Ovary (tissue), 9 donors: Measurements from ENCODE around the gene SHBG. TPM values are rescaled to one million over a fixed set of nuclear protein-coding genes. Genes with fewer than 3 reads are reported as not detected.
A peak's percentile ranks its signal among the peaks of the same experiment; 100 is the strongest.

ENCODE experiments used
- DNase-seq, 5 donors: peaks; one replicate each; pipeline ENCODE4 v3.0.0-alpha.2; 2019 to 2020
- H3K27ac ChIP-seq, 2 donors: fragments of 200-600 bp; one replicate each; pipeline versions ENCODE4 v1.5.1 to v1.8.0; 2019 to 2022
- H3K27me3 ChIP-seq: fragments of 200-600 bp; one replicate; pipeline ENCODE4 v1.8.0; 2022
- H3K36me3 ChIP-seq: fragments of 200-600 bp; sonication (generic); one replicate; pipeline ENCODE4 v1.5.1; 2019
- H3K4me1 ChIP-seq: one replicate; pipeline ENCODE4 v1.8.1; 2013; ENCODE audit warnings: mild to moderate bottlenecking, moderate library complexity; ENCODE audit not compliant: insufficient read depth
- H3K4me3 ChIP-seq: fragments of 200-600 bp; sonication (generic); one replicate; pipeline ENCODE4 v1.5.1; 2017
- H3K9me3 ChIP-seq, 2 donors: fragments of 200-600 bp in 1 of 2; sonication (generic) in 1 of 2; one replicate each; pipeline versions ENCODE4 v1.5.1 to v1.8.1; 2013 to 2019; ENCODE audit warnings: mild to moderate bottlenecking in 1 of 2, moderate library complexity in 1 of 2
- EP300 ChIP-seq: sonication (generic); formaldehyde crosslinking; IDR thresholded peaks from one replicate; pipeline ENCODE4 v1.6.1; 2017; ENCODE audit warnings: antibody characterized with exemption
- POLR2A ChIP-seq: fragments of 450-650 bp; IDR thresholded peaks from one replicate; pipeline ENCODE4 v1.6.1; 2017; ENCODE audit warnings: antibody characterized with exemption, mild to moderate bottlenecking, moderate library complexity
- WGBS, 3 donors: extraction: QIAGEN DNeasy Blood & Tissue Kit in 1 of 3; methylation state at CpG; one replicate each; pipeline versions ENCODE4 v1.1.5 to v1.1.7; 2013 to 2017; 5-methylcytosine and 5-hydroxymethylcytosine counted together
- intact Hi-C, 4 donors: fragments of 100-400 bp; cut with DNase I; formaldehyde crosslinking; loops; one replicate each; pipeline versions ENCODE4 v1.11.0 to v1.15.1; 2022 to 2023
- polyA plus RNA-seq, 2 donors: library from polyadenylated mRNA; stranded (reverse); fragments of 200-250 nt in 1 of 2; fragments of 350-450 nt in 1 of 2; fragmentation: Illumina TruSeq in 1 of 2; extraction: RNeasy Lipid Tissue Mini Kit (QIAGEN cat#74804) in 1 of 2; gene quantifications; one replicate each; pipeline ENCODE4 v1.2.3, GENCODE V29; 2013 to 2014
- total RNA-seq, 7 donors: library from RNA; depleted of rRNA in 2 of 7; stranded (reverse); fragments of >200 nt in 2 of 7; fragmentation: NEBNext Ultra II Directional in 3 of 7; extraction: Animal tissue kit (Norgen Biotek cat#: 25700) in 3 of 7; gene quantifications; one replicate each; pipeline versions ENCODE4 v1.1.0 to v1.2.4, GENCODE V29; 2016 to 2023
- TF ChIP-seq, protein P1 (sequence below), 3 donors: fragments of 450-650 bp in 2 of 3; fragments of 200-600 bp in 1 of 3; IDR thresholded peaks; one replicate each; pipeline versions ENCODE4 v1.5.1 to v1.8.0; 2016 to 2022; ENCODE audit warnings: antibody characterized with exemption in 3 of 3, mild to moderate bottlenecking in 1 of 3
- donor health status: DM: no; HTN: no; CAD: no; lungs with moderate emphysema.
- donor health status: DM: no; HTN: no; CAD: no.
- donor health status: Bipolar disorder and iron deficiency.
- donor health status: DM: yes; HTN: yes; CAD: no.
- donor health status: DM: no; HTN: no; CAD: no.
- donor health status: DM: yes; HTN: yes; CAD: no.

Gene SHBG
- total and polyA plus RNA-seq, 9 donors = 0.63 to 1.3 (median 0.92) TPM

DNA sequence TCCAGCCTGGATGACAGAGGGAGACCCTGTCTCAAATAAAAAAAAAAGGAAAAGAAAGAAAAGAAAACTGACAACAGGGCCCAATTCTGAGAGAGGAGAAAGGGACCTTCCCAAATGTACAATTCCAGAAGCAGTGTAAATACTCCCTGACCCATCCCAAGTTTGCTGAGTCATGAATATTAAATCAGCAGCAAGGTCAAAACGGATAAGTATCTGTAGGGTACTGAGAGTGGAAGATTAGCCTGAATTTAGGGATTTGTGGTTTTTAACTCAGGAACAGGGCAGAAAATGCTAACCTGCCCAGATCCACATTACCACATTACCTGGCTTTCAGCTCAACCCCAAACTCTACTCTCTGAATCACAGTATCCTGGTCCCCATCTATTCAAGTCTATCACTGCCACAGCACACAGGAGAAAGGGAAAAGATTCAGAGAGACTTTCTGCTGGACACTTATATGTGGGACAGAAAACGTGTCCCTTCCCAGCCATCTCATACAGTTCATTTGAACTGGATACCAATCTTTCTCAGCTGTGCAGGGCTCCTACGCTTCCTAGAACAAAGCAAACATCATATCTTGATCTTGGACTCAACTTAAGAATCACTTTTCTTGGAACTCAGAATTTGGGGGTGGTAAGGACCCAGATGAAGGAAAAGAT lies 18.2 kb upstream of the SHBG start:
- TF ChIP-seq, protein P1, sequence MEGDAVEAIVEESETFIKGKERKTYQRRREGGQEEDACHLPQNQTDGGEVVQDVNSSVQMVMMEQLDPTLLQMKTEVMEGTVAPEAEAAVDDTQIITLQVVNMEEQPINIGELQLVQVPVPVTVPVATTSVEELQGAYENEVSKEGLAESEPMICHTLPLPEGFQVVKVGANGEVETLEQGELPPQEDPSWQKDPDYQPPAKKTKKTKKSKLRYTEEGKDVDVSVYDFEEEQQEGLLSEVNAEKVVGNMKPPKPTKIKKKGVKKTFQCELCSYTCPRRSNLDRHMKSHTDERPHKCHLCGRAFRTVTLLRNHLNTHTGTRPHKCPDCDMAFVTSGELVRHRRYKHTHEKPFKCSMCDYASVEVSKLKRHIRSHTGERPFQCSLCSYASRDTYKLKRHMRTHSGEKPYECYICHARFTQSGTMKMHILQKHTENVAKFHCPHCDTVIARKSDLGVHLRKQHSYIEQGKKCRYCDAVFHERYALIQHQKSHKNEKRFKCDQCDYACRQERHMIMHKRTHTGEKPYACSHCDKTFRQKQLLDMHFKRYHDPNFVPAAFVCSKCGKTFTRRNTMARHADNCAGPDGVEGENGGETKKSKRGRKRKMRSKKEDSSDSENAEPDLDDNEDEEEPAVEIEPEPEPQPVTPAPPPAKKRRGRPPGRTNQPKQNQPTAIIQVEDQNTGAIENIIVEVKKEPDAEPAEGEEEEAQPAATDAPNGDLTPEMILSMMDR (IDR thresholded peaks at IDR 0.05) = no peak
- no peak overlapping the region for H3K4me3 ChIP-seq
- H3K36me3 ChIP-seq = no peaks in the 10 kb centered on the region
- H3K4me1 ChIP-seq = peaks cover 15% of the 10 kb centered on the region
- H3K27ac ChIP-seq = no peak overlapping the region
- intact Hi-C loops = no loop called here
- WGBS, 3 donors = 37 to 57% (median 53%) methylated on average over 3 of the region's 3 CpGs
- DNase-seq = no peak
- H3K27me3 ChIP-seq = no peaks in the 10 kb centered on the region
- no peaks in the 10 kb centered on the region for H3K9me3 ChIP-seq

DNA sequence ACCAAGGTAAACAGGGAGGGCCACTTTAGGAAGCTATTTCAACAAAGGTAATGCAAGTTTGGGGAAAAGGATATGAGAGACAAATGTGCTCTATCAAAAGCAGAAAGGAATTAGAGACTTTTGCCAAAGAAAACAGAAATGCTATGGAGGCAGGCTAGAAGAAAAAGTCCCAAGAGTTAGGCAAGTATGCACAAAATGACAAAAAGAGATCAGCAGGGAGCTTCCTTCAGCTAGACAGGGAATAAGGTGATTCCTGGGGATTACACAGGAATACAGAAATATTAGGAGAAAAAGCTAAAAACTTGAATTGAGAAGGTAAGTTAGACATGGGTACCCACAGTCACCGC lies 17.7 kb upstream of the SHBG start:
- Histone ChIP-seq H3K27ac (no peak overlapping the region), H3K4me1 (peaks cover 15% of the 10 kb centered on the region), H3K36me3 (no peaks in the 10 kb centered on the region), H3K9me3 (no peaks in the 10 kb centered on the region), H3K27me3 (no peaks in the 10 kb centered on the region), H3K4me3 (no peak overlapping the region)
- intact Hi-C loops = no loop called here
- TF ChIP-seq EP300 (no peak), POLR2A (no peak)
- no peak for DNase-seq
- WGBS, 3 donors = 93 to 96% (median 93%) methylated on average over 1 of the region's 1 CpG

DNA sequence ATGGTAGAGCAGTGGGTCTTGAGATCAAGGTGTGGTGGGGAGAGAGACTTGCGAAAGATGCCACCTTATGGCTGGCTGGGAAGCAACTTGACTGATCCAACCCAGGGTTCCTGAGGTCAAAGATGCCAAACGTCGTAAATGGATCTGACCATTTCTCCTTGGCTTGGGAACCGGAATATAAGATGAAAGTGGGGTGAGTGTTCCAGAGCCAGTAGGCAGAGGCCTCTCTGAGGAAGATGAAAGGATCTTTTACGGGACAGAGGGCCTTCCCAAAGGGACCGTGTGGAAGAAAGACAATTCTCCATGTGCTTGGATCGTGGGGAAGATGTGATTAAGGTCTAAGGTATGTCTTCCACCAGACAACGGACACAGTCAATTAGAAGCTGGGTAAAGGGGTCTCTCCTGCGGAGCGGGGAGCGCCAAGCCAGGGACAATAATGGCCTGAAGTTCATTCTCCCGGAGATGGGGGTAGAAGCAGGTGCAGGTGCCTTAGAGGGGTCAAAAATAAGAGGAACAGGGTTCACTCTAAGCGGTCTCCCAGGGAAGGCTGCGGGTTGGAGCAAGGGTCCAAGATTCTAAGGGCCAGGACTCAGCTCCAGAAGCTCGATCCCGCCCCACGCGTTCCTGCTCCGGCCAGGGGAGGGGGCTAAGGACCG lies 16.0 kb upstream of the SHBG start:
- H3K4me1 ChIP-seq = peaks cover 15% of the 10 kb centered on the region
- peak overlapping the region; percentile 64 for H3K4me3 ChIP-seq
- TF ChIP-seq, protein P1 (IDR thresholded peaks at IDR 0.05) = no peak
- no peak for TF ChIP-seq POLR2A
- no peak for TF ChIP-seq EP300
- WGBS, 3 donors = 7 to 9% (median 8%) methylated on average over 20 of the region's 20 CpGs
- H3K27me3 ChIP-seq = no peaks in the 10 kb centered on the region
- no peaks in the 10 kb centered on the region for H3K36me3 ChIP-seq
- peak overlapping the region; percentile 86 to 95 for H3K27ac ChIP-seq
- no peaks in the 10 kb centered on the region for H3K9me3 ChIP-seq
- no peak for DNase-seq
- intact Hi-C loops = no loop called here

DNA sequence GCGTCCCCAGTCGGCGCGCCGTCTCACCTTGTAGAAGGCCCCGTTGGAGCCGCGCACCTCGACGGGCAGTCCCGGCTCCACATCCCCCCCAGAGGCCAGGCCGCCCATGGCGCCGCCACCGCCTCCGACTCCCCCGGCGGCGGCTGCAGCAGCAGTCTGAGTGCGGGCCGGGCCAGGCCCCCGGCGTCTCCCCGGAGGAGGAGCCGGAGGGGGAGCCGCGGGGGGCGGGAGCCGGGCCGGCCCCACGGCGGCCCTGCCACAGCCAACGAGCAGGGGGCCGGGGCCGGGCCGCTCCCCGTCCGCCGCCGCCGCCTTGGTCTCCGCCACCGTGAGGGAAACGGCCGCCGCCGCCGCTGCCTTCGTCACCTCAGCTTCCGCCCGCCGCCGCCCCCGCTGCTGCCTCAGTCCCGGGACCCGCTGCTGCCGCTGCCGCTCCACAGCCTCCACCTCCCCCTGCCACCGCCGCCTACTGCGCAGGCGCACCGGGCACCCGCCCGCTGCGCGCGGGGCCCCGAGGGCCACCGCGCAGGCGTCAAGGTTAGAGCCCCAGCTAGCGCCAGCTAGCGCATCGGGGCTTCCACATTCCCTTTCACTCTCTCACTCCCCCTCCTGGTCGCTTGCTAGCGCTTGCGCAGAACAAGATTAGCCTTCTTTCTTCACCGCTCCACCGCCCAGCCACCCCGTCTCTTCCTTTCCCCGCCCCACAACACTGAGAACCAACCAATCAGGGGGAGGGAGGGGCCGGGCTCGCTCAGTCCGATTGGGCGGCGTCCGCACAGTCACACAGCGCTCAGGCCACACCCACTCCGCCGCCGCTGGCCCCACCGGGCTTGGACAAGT lies 15.3 kb upstream of the SHBG start, which contains the start of gene FXR2:
FXR2 (minus strand) TSS at position 473 of the 840 bp plus-strand sequence; CDS start at position 108, 365 bp downstream.
- Histone ChIP-seq H3K9me3 (no peaks in the 10 kb centered on the region), H3K27ac (peak within 1 kb of the TSS; percentile 86 to 95), H3K27me3 (no peaks in the 10 kb centered on the region), H3K4me1 (peaks cover 15% of the 10 kb centered on the region), H3K4me3 (peak within 1 kb of the TSS; percentile 64), H3K36me3 (no peaks in the 10 kb centered on the region)
- peak; percentile 99 to 100 (median 100) for DNase-seq
- intact Hi-C loops = no loop called here
- TF ChIP-seq EP300 = no peak
- TF ChIP-seq POLR2A = peak; percentile 84
- TF ChIP-seq, protein P1 (IDR thresholded peaks at IDR 0.05) = peak; percentile 74 to 83 (median 81)
- WGBS, 3 donors = 1% methylated on average over 38 to 93 of the region's 93 CpGs
